ENCODE measurements around the gene MAOB.

DNA sequence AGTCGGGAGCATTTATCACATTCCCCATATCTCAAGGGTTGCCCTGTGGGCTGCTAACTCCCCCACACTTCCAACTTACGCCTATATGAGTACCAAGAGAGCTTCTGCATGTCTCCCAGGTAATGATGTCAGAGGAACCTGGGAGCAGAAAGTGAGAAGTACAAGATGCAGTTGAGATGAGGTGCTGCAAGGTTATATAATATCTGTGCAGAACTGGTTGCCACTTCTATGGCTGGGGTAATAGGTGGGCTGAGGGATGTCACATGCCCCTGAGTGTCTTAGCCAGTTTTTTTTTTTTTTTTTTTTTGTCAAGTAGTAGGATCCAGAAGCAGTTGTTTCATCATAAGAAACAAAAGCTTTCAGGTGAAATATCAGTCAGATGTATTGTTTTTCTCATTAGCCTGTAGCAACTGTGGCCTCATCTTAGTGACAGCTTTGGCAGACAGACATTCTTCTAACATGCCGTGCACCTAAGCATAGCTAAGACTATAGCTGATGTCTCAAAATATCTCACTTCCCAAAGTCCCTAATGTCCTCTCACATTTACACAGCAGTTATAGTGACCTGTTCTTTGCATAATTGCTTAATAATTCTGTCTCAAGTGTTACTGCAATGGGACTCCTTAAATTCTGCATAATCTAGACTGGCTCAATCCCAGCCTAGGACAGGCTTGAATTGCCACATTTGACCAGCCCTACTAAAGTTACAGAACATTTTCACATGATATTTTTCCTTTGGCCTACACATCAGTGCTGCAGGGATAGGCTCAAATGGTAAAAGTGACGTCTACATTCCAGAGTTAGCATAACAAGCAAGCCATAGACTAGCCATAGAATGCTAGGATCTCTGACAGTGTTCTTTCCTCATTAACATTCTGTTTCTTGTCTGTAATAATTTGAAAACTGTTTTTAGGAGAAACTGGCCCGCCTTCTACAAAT, 17.9 kb upstream of the MAOB start:
- TF ChIP-seq, protein P1, sequence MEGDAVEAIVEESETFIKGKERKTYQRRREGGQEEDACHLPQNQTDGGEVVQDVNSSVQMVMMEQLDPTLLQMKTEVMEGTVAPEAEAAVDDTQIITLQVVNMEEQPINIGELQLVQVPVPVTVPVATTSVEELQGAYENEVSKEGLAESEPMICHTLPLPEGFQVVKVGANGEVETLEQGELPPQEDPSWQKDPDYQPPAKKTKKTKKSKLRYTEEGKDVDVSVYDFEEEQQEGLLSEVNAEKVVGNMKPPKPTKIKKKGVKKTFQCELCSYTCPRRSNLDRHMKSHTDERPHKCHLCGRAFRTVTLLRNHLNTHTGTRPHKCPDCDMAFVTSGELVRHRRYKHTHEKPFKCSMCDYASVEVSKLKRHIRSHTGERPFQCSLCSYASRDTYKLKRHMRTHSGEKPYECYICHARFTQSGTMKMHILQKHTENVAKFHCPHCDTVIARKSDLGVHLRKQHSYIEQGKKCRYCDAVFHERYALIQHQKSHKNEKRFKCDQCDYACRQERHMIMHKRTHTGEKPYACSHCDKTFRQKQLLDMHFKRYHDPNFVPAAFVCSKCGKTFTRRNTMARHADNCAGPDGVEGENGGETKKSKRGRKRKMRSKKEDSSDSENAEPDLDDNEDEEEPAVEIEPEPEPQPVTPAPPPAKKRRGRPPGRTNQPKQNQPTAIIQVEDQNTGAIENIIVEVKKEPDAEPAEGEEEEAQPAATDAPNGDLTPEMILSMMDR (IDR thresholded peaks at IDR 0.05) = no peak
- TF ChIP-seq POLR2A (IDR thresholded peaks at IDR 0.05) = no peak
